IgD-negative memory B cell (primary cell): ENCODE results near the gene AP4B1. TPM values are rescaled to one million over a fixed set of nuclear protein-coding genes. Genes with fewer than 3 reads are reported as not detected.

Experiments
- H3K27ac Mint-ChIP-seq, 3 donors: one replicate each; pipeline ENCODE4 v1.8.0; 2020 to 2022; ENCODE audit warnings: mild to moderate bottlenecking in 3 of 3, mixed read lengths in 3 of 3, moderate library complexity in 1 of 3
- H3K27me3 Mint-ChIP-seq: one replicate; pipeline ENCODE4 v1.8.0; 2021; ENCODE audit warnings: mixed read lengths
- H3K36me3 Mint-ChIP-seq: one replicate; pipeline ENCODE4 v1.8.0; 2020; ENCODE audit warnings: mild to moderate bottlenecking, mixed read lengths
- H3K4me1 Mint-ChIP-seq, 3 donors: one replicate each; pipeline ENCODE4 v1.8.0; 2020 to 2022; ENCODE audit warnings: mixed read lengths in 3 of 3, mild to moderate bottlenecking in 1 of 3
- H3K4me3 Mint-ChIP-seq, 4 donors: one replicate each; pipeline ENCODE4 v1.8.0; 2020 to 2022; ENCODE audit warnings: mild to moderate bottlenecking in 4 of 4, mixed read lengths in 4 of 4, moderate library complexity in 3 of 4
- H3K9me3 Mint-ChIP-seq, 3 donors: one replicate each; pipeline ENCODE4 v1.8.0; 2020 to 2021; ENCODE audit warnings: mixed read lengths in 3 of 3, mild to moderate bottlenecking in 1 of 3
- polyA plus RNA-seq: library from polyadenylated mRNA; unstranded; fragments of 300-500 nt; fragmentation: Illumina TruSeq; gene quantifications from one replicate; pipeline ENCODE4 v1.2.3, GENCODE V29; 2021

The AP4B1 gene
- polyA plus RNA-seq, 1 donor from 2014 or later = 13.2 TPM

DNA sequence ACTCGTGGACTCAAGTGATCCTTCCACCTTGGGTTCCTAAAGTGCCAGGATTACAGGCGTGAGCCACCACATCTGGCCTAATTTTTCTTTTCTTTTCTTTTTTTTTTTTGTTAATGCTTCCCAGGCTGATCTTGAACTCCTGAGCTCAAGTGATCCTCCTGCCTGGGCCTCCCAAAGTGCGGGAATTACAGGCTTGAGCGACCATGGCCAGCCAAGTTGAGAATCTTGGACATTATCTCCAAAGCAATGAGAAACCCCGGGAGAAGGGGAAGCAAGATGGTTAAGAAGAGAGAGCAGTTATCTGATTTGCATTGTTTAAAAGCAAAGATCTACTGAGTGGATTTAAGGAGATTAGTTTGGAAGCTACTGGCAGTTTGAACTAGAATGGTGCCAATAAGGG lies 33.6 kb upstream of the AP4B1 start:
- Mint-ChIP-seq H3K4me1 (peaks cover 39 to 53% (median 49%) of the 10 kb centered on the region in 3 donors), H3K27me3 (no peaks in the 10 kb centered on the region), H3K36me3 (peaks cover 7% of the 10 kb centered on the region), H3K4me3 (no peak overlapping the region), H3K27ac (peak overlapping the region in 1 of 3 donors; percentile 21), H3K9me3 (no peaks in the 10 kb centered on the region)

DNA sequence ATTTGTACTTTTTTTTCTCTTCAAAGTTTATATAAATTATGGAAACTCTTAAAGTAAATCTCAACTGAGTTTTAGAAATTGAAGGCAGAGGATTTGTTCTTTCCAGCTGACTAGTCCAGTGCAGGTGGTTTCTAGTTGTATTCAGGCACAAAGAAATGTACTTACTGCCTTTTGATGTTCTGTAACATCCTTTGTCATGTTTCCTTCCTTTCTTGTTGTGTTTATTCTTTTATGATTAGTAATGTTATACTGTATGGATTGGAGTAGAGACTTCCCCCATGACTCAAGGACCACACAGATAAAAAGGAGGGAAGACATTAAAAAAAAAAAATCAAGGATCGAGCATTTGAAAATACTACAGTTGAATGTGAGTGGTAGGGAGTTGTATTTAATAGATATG lies 32.5 kb upstream of the AP4B1 start:
- peaks cover 43 to 59% (median 56%) of the 10 kb centered on the region in 3 donors for H3K4me1 Mint-ChIP-seq
- no peaks in the 10 kb centered on the region for H3K9me3 Mint-ChIP-seq
- no peaks in the 10 kb centered on the region for H3K27me3 Mint-ChIP-seq
- H3K4me3 Mint-ChIP-seq = peak overlapping the region in 1 of 4 donors; percentile 1
- H3K36me3 Mint-ChIP-seq = peaks cover 3% of the 10 kb centered on the region
- peak overlapping the region in 1 of 3 donors; percentile 67 for H3K27ac Mint-ChIP-seq

DNA sequence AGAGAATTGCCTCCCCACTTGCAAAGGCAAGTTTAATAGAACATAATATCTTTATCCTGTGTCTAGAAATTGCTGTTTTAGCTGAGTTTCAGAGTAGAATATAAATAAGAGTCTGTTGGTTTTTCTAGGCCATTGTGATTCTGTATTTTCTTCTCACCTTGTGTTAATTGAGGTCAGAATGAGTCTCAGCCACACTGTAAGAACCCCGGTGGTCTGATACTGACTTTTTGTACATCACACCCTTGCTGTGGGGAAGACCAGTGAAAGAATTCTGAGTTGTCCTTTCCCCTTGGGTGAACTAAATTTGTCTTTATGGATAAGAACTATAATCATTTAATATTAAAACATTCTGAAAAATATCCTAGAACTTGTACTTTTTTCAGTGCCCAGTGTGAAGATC lies 31.4 kb upstream of the AP4B1 start:
- H3K4me3 Mint-ChIP-seq = peak overlapping the region in 1 of 4 donors; percentile 2
- H3K27ac Mint-ChIP-seq = peak overlapping the region in 1 of 3 donors; percentile 40
- peaks cover 3% of the 10 kb centered on the region for H3K36me3 Mint-ChIP-seq
- no peaks in the 10 kb centered on the region for H3K27me3 Mint-ChIP-seq
- no peaks in the 10 kb centered on the region for H3K9me3 Mint-ChIP-seq
- H3K4me1 Mint-ChIP-seq = peaks cover 49 to 67% (median 67%) of the 10 kb centered on the region in 3 donors

DNA sequence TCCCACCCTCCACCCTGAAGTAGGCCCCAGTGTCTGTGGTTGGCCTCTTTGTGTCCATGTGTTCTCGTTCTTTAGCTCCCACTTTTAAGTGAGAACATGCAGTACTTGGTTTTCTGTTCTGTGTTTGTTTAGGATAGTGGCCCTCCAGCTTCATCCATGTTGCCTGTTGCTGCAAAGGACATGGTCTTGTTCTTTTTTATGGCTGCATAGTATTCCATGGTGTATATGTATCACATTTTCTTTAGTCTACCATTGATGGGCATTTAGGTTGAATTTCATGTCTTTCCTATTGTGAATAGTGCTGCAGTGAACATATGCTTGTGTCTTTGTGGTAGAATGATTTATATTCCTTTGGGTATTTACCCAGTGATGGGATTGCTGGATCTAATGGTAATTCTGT lies 30.6 kb upstream of the AP4B1 start:
- H3K36me3 Mint-ChIP-seq = peaks cover 3% of the 10 kb centered on the region
- H3K4me1 Mint-ChIP-seq = peaks cover 57 to 69% (median 67%) of the 10 kb centered on the region in 3 donors
- no peaks in the 10 kb centered on the region for H3K9me3 Mint-ChIP-seq
- peak overlapping the region in 1 of 4 donors; percentile 2 for H3K4me3 Mint-ChIP-seq
- no peak overlapping the region for H3K27ac Mint-ChIP-seq
- H3K27me3 Mint-ChIP-seq = no peaks in the 10 kb centered on the region

DNA sequence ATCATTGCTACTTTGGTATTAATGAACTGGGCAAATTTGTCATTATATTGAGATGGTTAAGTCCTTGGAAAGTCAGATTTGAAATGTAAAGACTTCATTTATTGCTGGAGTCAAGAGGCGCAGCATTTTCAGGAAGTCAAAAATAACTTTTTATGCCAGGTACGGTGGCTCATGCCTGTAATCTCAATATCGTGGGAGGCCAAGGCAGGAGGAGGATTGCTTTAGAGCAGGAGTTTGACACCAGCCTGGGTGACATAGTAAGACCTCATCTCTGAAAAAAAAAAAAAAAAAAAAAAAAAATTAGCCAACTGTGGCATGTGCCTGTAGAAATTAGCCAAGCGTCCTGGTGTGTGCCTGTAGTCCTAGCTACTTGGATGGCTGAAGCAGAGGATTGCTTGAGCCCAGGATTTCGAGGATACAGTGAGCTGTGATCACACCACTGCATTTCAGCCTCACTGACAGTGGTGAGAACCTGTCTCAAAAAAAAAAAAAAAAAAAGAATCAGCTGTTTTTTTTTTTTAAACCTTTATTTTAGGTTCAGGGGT lies 30.0 kb upstream of the AP4B1 start:
- H3K27me3 Mint-ChIP-seq = no peaks in the 10 kb centered on the region
- H3K4me3 Mint-ChIP-seq = no peak overlapping the region
- H3K9me3 Mint-ChIP-seq = no peaks in the 10 kb centered on the region
- H3K4me1 Mint-ChIP-seq = peaks cover 57 to 65% (median 65%) of the 10 kb centered on the region in 3 donors
- no peak overlapping the region for H3K27ac Mint-ChIP-seq
- H3K36me3 Mint-ChIP-seq = peaks cover 3% of the 10 kb centered on the region

DNA sequence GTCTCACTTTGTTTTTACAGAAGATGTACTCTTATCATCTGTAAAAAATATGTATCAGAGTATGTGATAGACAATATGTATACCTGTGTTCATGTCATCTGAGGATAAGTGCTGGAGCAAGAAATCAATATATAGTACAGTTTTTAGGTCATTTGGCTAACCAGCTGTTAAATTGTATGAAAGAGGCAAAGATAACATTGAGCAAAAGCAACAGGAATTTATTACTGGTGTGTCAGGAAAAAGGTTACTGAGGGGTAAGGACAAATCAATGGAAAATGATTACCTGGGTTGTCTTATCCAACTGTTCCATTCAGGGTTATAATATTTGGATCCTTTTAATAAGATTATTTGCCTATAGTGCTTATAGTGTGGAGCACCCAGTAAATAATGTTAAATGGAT lies 29.4 kb upstream of the AP4B1 start:
- H3K9me3 Mint-ChIP-seq = no peaks in the 10 kb centered on the region
- H3K27ac Mint-ChIP-seq = peak overlapping the region in 1 of 3 donors; percentile 13
- H3K27me3 Mint-ChIP-seq = no peaks in the 10 kb centered on the region
- peak overlapping the region in 1 of 4 donors; percentile 98 for H3K4me3 Mint-ChIP-seq
- H3K4me1 Mint-ChIP-seq = peaks cover 52 to 62% (median 61%) of the 10 kb centered on the region in 3 donors
- H3K36me3 Mint-ChIP-seq = peaks cover 3% of the 10 kb centered on the region

DNA sequence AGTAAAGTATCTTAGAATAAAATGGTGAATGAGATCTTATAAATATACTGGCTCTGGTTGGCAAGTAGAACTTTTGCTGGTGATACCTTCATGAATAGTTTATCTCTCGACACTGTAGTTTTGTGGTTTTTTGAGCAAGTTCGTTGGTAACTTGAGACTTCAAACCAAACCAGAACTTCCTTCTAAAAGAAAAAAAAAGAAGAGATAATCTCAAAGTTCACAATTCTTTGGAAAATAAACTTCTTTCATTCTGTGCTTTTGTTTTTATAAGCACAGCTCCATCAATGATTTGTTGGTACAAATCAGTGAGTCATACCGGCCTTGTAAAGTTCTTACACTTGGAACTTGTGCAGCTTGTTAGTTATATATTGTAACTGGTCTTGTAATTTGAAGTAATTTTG lies 26.9 kb upstream of the AP4B1 start:
- H3K27me3 Mint-ChIP-seq = no peaks in the 10 kb centered on the region
- peak overlapping the region; percentile 95 to 99 (median 98) for H3K4me3 Mint-ChIP-seq
- peak overlapping the region; percentile 94 to 98 (median 98) for H3K27ac Mint-ChIP-seq
- H3K36me3 Mint-ChIP-seq = peaks cover 2% of the 10 kb centered on the region
- H3K4me1 Mint-ChIP-seq = peaks cover 49 to 62% (median 60%) of the 10 kb centered on the region in 3 donors
- no peaks in the 10 kb centered on the region for H3K9me3 Mint-ChIP-seq

DNA sequence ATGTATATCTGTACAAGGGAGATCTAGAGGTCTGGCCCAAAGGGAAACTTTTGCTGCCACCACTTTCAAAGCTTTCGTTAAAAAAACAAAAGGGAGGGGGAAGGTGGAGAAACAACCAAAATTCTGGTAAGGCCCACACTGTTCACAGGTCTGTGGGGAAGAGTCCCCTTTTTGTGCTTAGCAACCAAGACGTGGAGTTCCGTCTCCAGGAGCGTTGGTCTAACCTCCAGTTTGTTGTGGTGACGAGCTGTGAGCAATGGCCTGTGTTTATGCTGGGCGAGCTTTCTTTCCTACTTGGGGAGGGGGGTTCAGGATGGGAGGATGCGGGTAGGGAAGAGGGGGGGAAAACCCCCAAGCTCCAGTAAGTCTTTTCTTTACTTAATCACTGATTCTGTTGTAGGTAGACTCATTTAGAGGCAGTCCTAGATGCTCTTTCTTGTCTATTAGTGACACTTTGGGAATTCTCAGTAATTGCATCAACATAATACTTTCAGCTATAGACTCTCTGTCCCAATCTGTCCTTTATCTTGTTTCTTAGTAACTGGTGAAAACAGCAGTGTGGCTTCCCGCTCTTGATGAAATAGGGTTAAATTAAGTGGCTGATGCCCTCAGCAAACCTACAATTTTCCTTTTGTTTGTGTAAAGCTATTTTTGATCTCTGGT lies 26.0 kb upstream of the AP4B1 start:
- Mint-ChIP-seq H3K27me3 (no peaks in the 10 kb centered on the region), H3K4me3 (peak overlapping the region; percentile 95 to 99 (median 98)), H3K9me3 (no peaks in the 10 kb centered on the region), H3K27ac (peak overlapping the region; percentile 94 to 98 (median 98)), H3K36me3 (peaks cover 2% of the 10 kb centered on the region), H3K4me1 (peaks cover 44 to 58% (median 55%) of the 10 kb centered on the region in 3 donors)

DNA sequence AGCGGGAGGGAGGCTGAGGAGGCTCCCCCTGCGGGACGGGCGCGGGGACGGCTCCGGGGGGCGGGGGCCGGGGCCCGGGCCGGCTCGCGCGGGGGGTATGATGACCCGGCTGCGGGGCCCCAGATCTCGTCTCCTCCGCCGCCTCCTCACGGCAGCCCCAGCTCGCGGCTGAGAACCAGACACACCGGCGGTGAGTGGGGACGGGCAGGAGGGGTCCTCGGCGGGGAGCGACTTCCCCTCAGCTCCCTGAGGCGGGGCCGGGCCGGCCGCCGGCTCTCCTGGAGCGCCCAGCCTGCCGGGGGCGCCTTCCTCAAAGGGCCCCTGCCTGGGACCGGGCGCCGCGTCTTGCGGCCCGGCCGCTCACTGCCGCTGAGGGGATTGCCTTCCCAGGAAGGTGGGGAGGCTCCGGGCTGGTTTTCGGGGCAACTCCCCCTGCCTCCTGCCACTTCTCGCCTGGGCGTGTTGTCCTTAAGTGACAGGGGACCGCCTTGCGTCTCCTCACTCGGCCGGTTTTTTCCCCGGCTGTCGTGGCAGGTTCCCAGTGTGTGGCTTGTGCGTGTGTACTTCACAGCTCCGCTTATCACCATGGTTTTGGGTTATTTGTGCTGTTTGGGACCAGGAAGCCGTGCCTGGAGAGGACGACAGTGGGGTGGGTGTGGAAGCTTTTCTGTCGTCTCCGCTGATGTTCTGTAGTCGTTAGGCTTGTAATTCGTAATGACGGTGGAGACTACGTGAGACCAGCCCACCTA lies 25.3 kb upstream of the AP4B1 start:
- Mint-ChIP-seq H3K9me3 (no peaks in the 10 kb centered on the region), H3K27ac (peak overlapping the region; percentile 94 to 100 (median 98)), H3K4me3 (peak overlapping the region; percentile 98 to 100 (median 99)), H3K36me3 (peaks cover 2% of the 10 kb centered on the region), H3K27me3 (no peaks in the 10 kb centered on the region), H3K4me1 (peaks cover 42 to 54% (median 51%) of the 10 kb centered on the region in 3 donors)

DNA sequence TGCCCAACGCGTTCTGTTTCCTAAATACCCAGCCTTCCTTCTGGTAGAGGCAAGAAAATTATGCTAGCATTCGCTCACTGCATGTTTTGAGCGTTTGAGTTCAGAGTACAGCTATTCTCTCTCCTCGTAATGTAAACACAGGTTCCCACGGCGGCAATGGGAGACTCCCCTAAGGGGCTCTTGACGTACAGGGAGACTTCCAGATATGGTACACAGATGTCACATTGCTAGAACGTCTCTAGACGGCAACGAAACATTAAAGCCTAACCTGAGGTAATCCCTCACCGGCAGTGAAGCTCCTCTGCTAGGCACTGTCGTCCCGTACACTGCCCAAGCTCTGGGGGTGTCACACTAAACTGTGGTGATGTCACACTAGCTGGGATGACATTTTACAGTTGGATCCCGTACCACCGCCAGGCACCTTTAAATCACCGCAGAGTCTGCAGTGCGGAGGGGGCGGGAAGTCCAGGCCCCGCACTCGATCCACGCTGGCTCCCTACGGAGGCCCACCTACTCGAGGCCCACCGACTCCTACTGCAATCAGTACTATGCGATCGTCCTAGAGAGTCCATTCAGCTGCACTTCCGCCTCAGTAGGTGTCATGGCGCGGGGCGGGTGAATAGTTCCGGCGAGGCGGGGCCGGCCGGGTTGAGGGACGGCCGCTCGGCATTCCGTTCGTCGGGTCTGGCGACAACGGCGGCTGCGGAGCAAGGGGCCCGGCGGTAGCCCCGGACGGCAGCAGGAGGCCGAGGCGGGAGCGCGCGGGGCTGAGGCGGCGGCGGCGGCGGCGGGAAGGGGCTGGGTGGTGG lies 24.5 kb upstream of the AP4B1 start, which contains the start of gene HIPK1:
HIPK1 (plus strand) TSS at position 384 of the 809 bp plus-strand sequence.
- Mint-ChIP-seq H3K27ac (peak within 1 kb of the TSS; percentile 98 to 100 (median 100)), H3K9me3 (no peaks in the 10 kb centered on the region), H3K36me3 (peaks cover 2% of the 10 kb centered on the region), H3K27me3 (no peaks in the 10 kb centered on the region), H3K4me1 (peaks cover 39 to 51% (median 47%) of the 10 kb centered on the region in 3 donors), H3K4me3 (peak within 1 kb of the TSS; percentile 98 to 100 (median 99))

DNA sequence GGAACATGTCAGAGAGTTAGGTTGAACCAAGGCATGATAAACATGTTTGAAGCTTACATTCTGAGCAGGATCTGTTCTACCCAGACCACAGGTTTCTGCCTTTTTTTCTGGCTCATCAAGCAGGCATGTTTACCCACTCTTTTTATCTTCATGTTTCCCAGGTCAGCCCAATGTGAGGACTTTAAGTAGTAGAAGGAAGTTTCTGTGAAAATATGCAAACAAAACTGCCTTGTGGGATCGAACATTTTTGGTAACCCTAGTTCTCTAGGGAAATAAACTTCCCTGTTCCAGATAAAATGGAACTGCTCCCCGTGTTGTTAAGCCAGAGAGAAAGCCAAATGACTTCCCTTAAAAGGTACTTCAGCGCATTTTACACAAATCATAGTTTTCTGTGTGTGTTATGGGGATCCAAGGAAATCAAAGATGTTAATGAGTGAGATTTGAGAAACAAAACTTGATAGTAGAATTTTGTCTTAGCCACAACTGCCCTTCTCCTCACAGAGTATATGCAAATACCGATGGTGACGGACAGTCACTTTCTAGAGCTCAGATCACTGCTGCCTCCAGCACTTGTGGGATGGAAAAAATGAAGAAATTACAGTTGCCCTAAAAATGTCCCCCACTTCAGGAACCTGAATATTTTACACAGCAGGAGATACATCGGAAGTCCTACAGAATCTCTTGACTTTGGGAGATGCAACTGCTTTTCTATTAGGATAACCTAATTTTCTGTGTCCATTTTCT lies 23.8 kb upstream of the AP4B1 start:
- H3K27ac Mint-ChIP-seq = peak overlapping the region; percentile 98 to 100 (median 100)
- no peaks in the 10 kb centered on the region for H3K36me3 Mint-ChIP-seq
- H3K9me3 Mint-ChIP-seq = no peaks in the 10 kb centered on the region
- H3K27me3 Mint-ChIP-seq = no peaks in the 10 kb centered on the region
- peak overlapping the region; percentile 98 to 100 (median 99) for H3K4me3 Mint-ChIP-seq
- peaks cover 32 to 43% (median 41%) of the 10 kb centered on the region in 3 donors for H3K4me1 Mint-ChIP-seq

DNA sequence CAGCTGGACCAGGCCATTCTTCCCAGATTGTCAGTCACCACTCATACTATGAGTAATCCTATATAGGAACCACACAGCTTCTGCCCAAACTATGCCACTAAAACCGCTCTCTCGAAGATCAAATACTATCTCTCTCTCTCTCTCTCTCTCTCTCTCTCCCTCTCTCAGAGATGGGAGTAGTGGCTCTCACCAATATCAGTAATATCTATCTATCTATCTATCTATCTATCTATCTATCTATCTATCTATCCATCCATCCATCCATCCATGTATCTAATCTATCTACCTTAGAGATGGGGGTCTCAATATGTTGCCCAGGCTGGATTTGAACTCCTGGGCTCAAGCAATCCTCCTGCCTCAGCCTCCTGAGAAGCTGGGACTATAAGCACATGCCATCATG lies 19.9 kb upstream of the AP4B1 start:
- H3K36me3 Mint-ChIP-seq = no peaks in the 10 kb centered on the region
- H3K27ac Mint-ChIP-seq = no peak overlapping the region
- no peaks in the 10 kb centered on the region for H3K9me3 Mint-ChIP-seq
- H3K27me3 Mint-ChIP-seq = peaks cover 7% of the 10 kb centered on the region
- peaks cover 9 to 14% (median 13%) of the 10 kb centered on the region in 3 donors for H3K4me1 Mint-ChIP-seq
- no peak overlapping the region for H3K4me3 Mint-ChIP-seq

DNA sequence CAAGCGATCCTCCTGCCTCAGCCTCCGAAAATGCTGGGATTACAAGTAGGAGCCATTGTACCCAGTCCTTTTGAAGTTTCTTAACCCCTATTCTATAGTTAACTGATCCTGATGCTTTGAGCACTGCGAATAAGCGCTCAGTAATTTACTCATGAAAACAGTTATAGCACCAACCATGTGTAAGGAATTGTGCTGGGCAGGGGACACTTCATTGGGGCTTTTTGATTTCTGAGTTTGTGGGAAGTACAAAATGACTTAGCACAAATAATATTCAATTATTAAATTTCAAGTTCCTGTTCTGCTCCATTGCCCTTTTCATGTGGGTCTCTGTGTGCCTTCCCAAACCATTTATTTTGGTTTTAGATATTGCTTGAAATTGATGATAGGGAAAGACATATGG lies 18.4 kb upstream of the AP4B1 start:
- Mint-ChIP-seq H3K27me3 (peaks cover 7% of the 10 kb centered on the region), H3K9me3 (no peaks in the 10 kb centered on the region), H3K27ac (no peak overlapping the region), H3K36me3 (no peaks in the 10 kb centered on the region), H3K4me1 (peaks cover 4 to 6% (median 5%) of the 10 kb centered on the region in 3 donors), H3K4me3 (no peak overlapping the region)

DNA sequence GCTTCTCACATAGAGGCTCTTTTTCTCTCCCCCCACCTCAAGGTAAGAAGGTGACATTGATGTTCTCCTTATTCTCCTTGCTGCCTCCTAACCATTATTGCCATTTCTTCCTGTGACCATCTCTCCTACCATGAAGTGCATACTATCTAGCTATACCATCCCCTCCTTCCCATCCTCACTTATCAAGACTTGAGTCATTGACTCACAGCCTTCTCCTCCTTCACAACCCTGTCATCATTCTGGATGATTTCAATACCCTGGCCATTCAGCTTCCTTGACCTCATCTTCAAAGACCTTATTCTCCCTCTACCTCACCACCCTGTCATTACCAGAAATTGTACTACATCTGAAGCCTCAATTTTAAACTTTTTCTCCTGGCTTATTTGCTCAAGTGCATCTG lies 13.6 kb upstream of the AP4B1 start:
- peaks cover 0 to 2% (median 2%) of the 10 kb centered on the region in 3 donors for H3K4me1 Mint-ChIP-seq

More for the DNA sequence above, 13.6 kb upstream of the AP4B1 start:
- H3K9me3 Mint-ChIP-seq = no peaks in the 10 kb centered on the region
- H3K4me3 Mint-ChIP-seq = no peak overlapping the region
- H3K27ac Mint-ChIP-seq = peak overlapping the region in 1 of 3 donors; percentile 6
- no peaks in the 10 kb centered on the region for H3K36me3 Mint-ChIP-seq
- peaks cover 7% of the 10 kb centered on the region for H3K27me3 Mint-ChIP-seq
